ENCODE measurements around the gene SMDT1. TPM values are rescaled to one million over a fixed set of nuclear protein-coding genes. Genes with fewer than 3 reads are reported as not detected.
"Not testable (repeated sequence)": the region's sequence is repeated elsewhere in the genome, so short reads cannot be mapped to it uniquely, and the experiment has no call there.

The SMDT1 gene
- total and polyA plus RNA-seq, 2 experiments from 2014 or later, result 3.5 to 77.0 TPM

DNA sequence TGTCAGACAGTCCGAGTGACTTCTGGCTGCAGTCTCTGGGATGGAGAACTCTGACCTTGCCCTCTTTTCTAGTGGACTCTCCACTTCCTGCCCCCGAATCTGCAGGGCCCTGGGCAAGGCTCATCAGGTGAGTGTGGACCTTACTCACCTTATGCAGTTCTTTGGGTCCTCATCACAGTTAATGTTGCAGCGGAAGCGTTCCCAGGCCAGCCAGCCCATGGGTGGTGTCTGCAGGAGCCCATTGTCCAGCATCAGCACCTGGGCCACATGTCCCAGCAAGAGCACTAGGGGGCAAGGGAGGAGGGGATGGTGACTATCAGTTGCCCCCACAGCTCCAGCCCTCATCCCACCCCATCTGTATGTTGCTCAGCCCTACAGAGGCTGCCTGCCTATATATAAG, 11.2 kb upstream of the SMDT1 start:
- no peaks in the 10 kb centered on the region for H3K36me3 ChIP-seq (ENCODE audit: low read depth)
- in situ Hi-C loops (cut with MboI), result no loop called here
- H3K27me3 ChIP-seq (replicated peaks; ENCODE audit: insufficient read depth), result no peaks in the 10 kb centered on the region
- DNase-seq, result no peak
- peaks cover 9% of the 10 kb centered on the region; the same call in 1 of the 2 replicates for H3F3A ChIP-seq (ENCODE audit: insufficient read depth)
- H3K4me2 ChIP-seq (ENCODE audit: unreplicated experiment), result no peak overlapping the region
- no peak overlapping the region for H3K4me3 ChIP-seq
- peaks cover 3% of the 10 kb centered on the region for H3K79me2 ChIP-seq (ENCODE audit: insufficient read depth)
- H3K4me1 ChIP-seq (ENCODE audit: insufficient read depth), result peaks cover 13% of the 10 kb centered on the region
- H3K9ac ChIP-seq, result no peak overlapping the region
- no peaks in the 10 kb centered on the region for H3K9me2 ChIP-seq (ENCODE audit: insufficient read depth)
- WGBS, 2 experiments (ENCODE audit: low coverage in 1 of 2, low lambda C conversion rate in 2 of 2, missing lambda C conversion rate in 2 of 2), result 94 to 100% methylated on average over 3 to 4 of the region's 4 CpGs
- TF ChIP-seq EZH2phosphoT487 (IDR thresholded peaks at IDR 0.05; ENCODE audit: insufficient read depth, low read depth) (no peak), EZH2 (IDR thresholded peaks at IDR 0.05; ENCODE audit: insufficient read depth, poor library complexity, severe bottlenecking) (no peak)
- H3K27ac ChIP-seq, result no peak overlapping the region
- H3K9me3 ChIP-seq (ENCODE audit: low read depth), result no peaks in the 10 kb centered on the region
- no peak overlapping the region for H2AFZ ChIP-seq
- no peaks in the 10 kb centered on the region for H4K20me1 ChIP-seq (ENCODE audit: insufficient read depth)

DNA sequence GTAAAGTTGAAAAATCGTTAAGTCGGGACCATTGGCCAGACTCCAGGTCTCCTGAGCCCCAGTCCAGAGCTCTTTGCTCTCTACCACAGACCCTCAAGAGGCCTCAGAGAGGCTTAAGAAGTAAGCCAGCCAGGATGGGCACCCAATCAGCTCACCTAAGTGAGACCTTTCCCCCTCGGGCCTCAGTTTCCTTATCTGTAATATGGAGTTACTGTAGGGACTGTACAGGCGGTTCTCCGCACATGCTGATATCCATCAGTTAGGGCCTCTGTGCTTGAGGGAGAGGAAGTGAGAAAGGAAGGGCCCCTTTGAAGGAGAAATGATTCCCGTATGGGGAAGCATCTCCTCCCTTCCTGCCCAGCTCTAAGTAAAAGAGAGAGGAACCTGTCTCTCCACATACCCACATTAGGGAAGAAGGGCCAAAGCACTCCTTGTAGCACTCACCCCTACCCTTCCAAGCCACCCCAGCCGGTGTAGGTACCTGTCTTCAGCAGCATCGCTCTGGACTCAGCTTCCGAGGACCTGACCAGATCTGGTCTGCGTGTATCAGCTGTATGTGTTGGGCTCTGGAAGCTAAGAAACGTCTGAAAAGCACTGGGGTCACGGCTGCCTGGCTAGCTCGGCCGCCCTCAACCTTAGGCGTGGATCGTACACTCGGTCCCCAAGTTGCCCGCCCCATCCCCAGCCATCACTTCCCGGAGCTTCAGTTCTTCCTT, 9.5 kb upstream of the SMDT1 start:
- no peaks in the 10 kb centered on the region for H3K9me2 ChIP-seq (ENCODE audit: insufficient read depth)
- TF ChIP-seq EZH2 (IDR thresholded peaks at IDR 0.05; ENCODE audit: insufficient read depth, poor library complexity, severe bottlenecking) (no peak), EZH2phosphoT487 (IDR thresholded peaks at IDR 0.05; ENCODE audit: insufficient read depth, low read depth) (no peak)
- no peaks in the 10 kb centered on the region for H3K27me3 ChIP-seq (replicated peaks; ENCODE audit: insufficient read depth)
- peak overlapping the region; percentile 91 for H3K4me2 ChIP-seq (ENCODE audit: unreplicated experiment)
- in situ Hi-C loops (cut with MboI), result no loop called here
- H3K79me2 ChIP-seq (ENCODE audit: insufficient read depth), result peaks cover 19% of the 10 kb centered on the region
- DNase-seq, result no peak
- H2AFZ ChIP-seq, result peak overlapping the region; percentile 83
- no peaks in the 10 kb centered on the region for H4K20me1 ChIP-seq (ENCODE audit: insufficient read depth)
- 14 to 20% methylated on average over 19 of the region's 19 CpGs for WGBS, 2 experiments (ENCODE audit: low coverage in 1 of 2, low lambda C conversion rate in 2 of 2, missing lambda C conversion rate in 2 of 2)
- peak overlapping the region; percentile 71 for H3K4me3 ChIP-seq
- peak overlapping the region; percentile 80 for H3K9ac ChIP-seq
- no peaks in the 10 kb centered on the region for H3K36me3 ChIP-seq (ENCODE audit: low read depth)
- peak overlapping the region; percentile 88 for H3K27ac ChIP-seq
- peaks cover 9% of the 10 kb centered on the region; the same call in 1 of the 2 replicates for H3F3A ChIP-seq (ENCODE audit: insufficient read depth)
- H3K9me3 ChIP-seq (ENCODE audit: low read depth), result no peaks in the 10 kb centered on the region
- H3K4me1 ChIP-seq (ENCODE audit: insufficient read depth), result peaks cover 19% of the 10 kb centered on the region

DNA sequence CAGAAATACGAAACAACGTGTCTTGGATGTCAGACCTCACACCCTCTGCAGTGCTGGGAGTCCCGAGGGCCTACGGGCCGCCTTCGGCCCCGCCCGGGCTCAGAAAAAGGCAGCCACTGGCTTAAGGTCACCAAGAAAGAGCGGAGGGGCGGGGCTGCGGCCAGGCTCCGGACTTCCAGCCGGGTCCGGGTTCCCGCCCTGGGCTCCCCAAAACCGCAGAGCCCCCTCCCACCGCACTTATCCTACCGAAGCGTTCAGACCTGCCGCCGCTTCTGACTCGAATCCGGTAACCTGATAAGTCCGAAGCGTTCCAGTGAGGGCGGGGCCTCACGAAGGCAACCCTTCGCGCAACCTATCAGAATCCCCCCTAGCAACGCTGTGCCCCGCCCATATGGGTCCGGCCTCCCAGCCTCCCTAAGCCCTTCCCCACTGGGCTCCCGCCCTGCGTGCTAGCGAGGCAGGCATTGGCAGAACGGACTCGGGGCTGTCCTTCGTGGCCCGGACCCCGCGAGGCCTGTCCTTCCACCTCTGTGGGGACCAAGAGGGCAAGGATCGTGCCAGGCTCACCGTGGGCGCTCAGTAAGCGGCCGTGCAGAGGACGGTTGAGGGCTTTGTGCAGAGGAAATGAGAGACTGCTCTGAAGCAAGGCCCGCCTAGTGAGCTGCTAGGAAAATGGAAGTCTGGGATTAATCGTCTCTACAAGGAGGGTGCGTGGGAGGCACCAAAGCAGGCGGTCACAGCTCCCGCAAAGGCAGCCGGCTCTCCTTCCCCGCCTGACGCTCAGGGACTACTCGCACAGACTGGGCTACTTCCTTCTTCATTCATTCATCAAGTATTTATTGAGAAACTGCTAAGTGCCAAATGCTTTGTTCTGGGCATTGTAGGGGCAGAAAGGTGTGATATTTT, 8.7 kb upstream of the SMDT1 start, which contains the start of gene NAGA:
Gene NAGA (minus strand): TSS at position 296 of the 906 bp plus-strand sequence. CDS start 515 bp downstream, outside the sequence.
- Histone ChIP-seq H3K27me3 (replicated peaks; ENCODE audit: insufficient read depth) (no peaks in the 10 kb centered on the region), H3K9ac (peak within 1 kb of the TSS; percentile 80), H3F3A (ENCODE audit: insufficient read depth) (peaks cover 11% of the 10 kb centered on the region), H3K9me3 (ENCODE audit: low read depth) (no peaks in the 10 kb centered on the region), H3K4me2 (ENCODE audit: unreplicated experiment) (peak within 1 kb of the TSS; percentile 91), H3K79me2 (ENCODE audit: insufficient read depth) (peaks cover 27% of the 10 kb centered on the region), H3K4me1 (ENCODE audit: insufficient read depth) (peaks cover 24% of the 10 kb centered on the region), H2AFZ (peak within 1 kb of the TSS; percentile 83), H3K9me2 (ENCODE audit: insufficient read depth) (no peaks in the 10 kb centered on the region), H4K20me1 (ENCODE audit: insufficient read depth) (no peaks in the 10 kb centered on the region), H3K27ac (peak within 1 kb of the TSS; percentile 88), H3K4me3 (peak within 1 kb of the TSS; percentile 71), H3K36me3 (ENCODE audit: low read depth) (no peaks in the 10 kb centered on the region)
- in situ Hi-C loops (cut with MboI), result no loop called here
- peak; percentile 99 for DNase-seq
- 1 to 2% methylated on average over 56 of the region's 56 CpGs for WGBS, 2 experiments (ENCODE audit: low coverage in 1 of 2, low lambda C conversion rate in 2 of 2, missing lambda C conversion rate in 2 of 2)
- TF ChIP-seq EZH2 (IDR thresholded peaks at IDR 0.05; ENCODE audit: insufficient read depth, poor library complexity, severe bottlenecking), result no peak
- TF ChIP-seq EZH2phosphoT487 (IDR thresholded peaks at IDR 0.05; ENCODE audit: insufficient read depth, low read depth), result no peak

DNA sequence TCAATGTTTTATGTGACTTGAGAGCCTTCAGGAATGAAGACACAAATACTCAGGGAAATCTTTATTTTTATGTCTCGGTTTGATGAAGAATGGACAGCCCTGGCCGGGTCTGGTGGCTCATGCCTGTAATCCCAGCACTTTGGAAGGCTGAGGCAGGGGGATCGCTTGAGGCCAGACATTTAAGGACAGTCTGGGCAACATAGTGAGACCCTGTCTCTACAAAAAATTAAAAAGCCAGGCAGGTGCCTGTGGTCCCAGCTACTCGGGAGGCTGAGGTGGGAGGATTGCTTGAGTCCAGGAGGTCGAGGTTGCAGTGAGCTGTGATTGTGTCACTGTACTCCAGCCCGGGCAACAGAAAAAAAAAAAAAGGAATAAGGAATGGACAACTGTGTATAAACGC, 8.0 kb upstream of the SMDT1 start:
- peak overlapping the region; percentile 88 for H3K27ac ChIP-seq
- in situ Hi-C loops (cut with MboI), result not testable (repeated sequence)

More for the DNA sequence above, 8.0 kb upstream of the SMDT1 start:
- not testable (repeated sequence) for DNase-seq; H3K9me3 ChIP-seq (ENCODE audit: low read depth); H3K27me3 ChIP-seq (replicated peaks; ENCODE audit: insufficient read depth); H4K20me1 ChIP-seq (ENCODE audit: insufficient read depth); H3K9me2 ChIP-seq (ENCODE audit: insufficient read depth); H3K36me3 ChIP-seq (ENCODE audit: low read depth)
- peak overlapping the region; percentile 91 for H3K4me2 ChIP-seq (ENCODE audit: unreplicated experiment)
- 64 to 73% methylated on average over 7 of the region's 7 CpGs for WGBS, 2 experiments (ENCODE audit: low coverage in 1 of 2, low lambda C conversion rate in 2 of 2, missing lambda C conversion rate in 2 of 2)
- H2AFZ ChIP-seq, result peak overlapping the region; percentile 83
- peak overlapping the region; percentile 80 for H3K9ac ChIP-seq
- peak overlapping the region; percentile 71 for H3K4me3 ChIP-seq
- peaks cover 24% of the 10 kb centered on the region for H3K4me1 ChIP-seq (ENCODE audit: insufficient read depth)
- H3K79me2 ChIP-seq (ENCODE audit: insufficient read depth), result peaks cover 35% of the 10 kb centered on the region
- peaks cover 16% of the 10 kb centered on the region for H3F3A ChIP-seq (ENCODE audit: insufficient read depth)

Measured in GM23248 (cell line).